Prostate gland (tissue), 2 donors: ENCODE data around the gene NLRP10. TPM values are rescaled to one million over a fixed set of nuclear protein-coding genes. Genes with fewer than 3 reads are reported as not detected.
A peak's percentile ranks its signal among the peaks of the same experiment; 100 is the strongest.
"Not testable (repeated sequence)": the region's sequence is repeated elsewhere in the genome, so short reads cannot be mapped to it uniquely, and the experiment has no call there.

Experiments used
- DNase-seq: peaks from one replicate; pipeline ENCODE4 v3.0.0-alpha.2; 2019; ENCODE audit warnings: low spot score
- H3K27ac ChIP-seq, 2 donors: fragments of 200-600 bp; sonication (generic); 2 replicates each; pipeline ENCODE4 v1.5.1; 2017 to 2019
- H3K27me3 ChIP-seq: fragments of 200-600 bp; sonication (generic); replicated peaks from 2 replicates; pipeline ENCODE4 v1.5.1; 2019; ENCODE audit not compliant: insufficient read depth
- H3K36me3 ChIP-seq, 2 donors: fragments of 200-600 bp; sonication (generic); 1 replicate in 1 of 2; 2 replicates in 1 of 2; pipeline versions ENCODE4 v1.5.1 to v1.8.1; 2017 to 2019
- H3K4me1 ChIP-seq: fragments of 200-600 bp; sonication (generic); replicated peaks from 2 replicates; pipeline ENCODE4 v1.5.1; 2019
- H3K4me3 ChIP-seq, 2 donors: fragments of 200-600 bp; sonication (generic); 2 replicates each; pipeline ENCODE4 v1.5.1; 2017 to 2019
- H3K9me3 ChIP-seq: fragments of 200-600 bp; sonication (generic); 2 replicates; pipeline ENCODE4 v1.5.1; 2017
- POLR2A ChIP-seq: fragments of 450-650 bp; IDR thresholded peaks from one replicate; pipeline ENCODE4 v1.6.1; 2016; ENCODE audit warnings: antibody characterized with exemption, mild to moderate bottlenecking
- POLR2AphosphoS5 ChIP-seq: sonication (generic); formaldehyde crosslinking; IDR thresholded peaks from one replicate; pipeline ENCODE4 v1.6.1; 2017; ENCODE audit warnings: antibody characterized with exemption
- WGBS: methylation state at CpG from one replicate; pipeline ENCODE4 v1.1.5; 2018; 5-methylcytosine and 5-hydroxymethylcytosine counted together
- intact Hi-C: fragments of 100-400 bp; cut with DNase I; formaldehyde crosslinking; loops from one replicate; pipeline ENCODE4 v1.14.2; 2022
- total RNA-seq, 2 donors: library from RNA; depleted of rRNA; stranded (reverse); fragments of >200 nt; gene quantifications; one replicate each; pipeline ENCODE4 v1.1.0, GENCODE V29; 2016
- TF ChIP-seq, protein P1 (sequence below), 4 experiments: fragments of 200-600 bp in 2 of 4; fragments of 450-650 bp in 2 of 4; sonication (generic) in 2 of 4; IDR thresholded peaks; 1 replicate in 3 of 4; 2 replicates in 1 of 4; pipeline ENCODE4 v1.5.1; 2016 to 2019; ENCODE audit warnings: antibody characterized with exemption in 4 of 4, mild to moderate bottlenecking in 2 of 4, moderate library complexity in 2 of 4

Gene NLRP10
- total RNA-seq, 2 donors from 2014 or later: not detected

DNA sequence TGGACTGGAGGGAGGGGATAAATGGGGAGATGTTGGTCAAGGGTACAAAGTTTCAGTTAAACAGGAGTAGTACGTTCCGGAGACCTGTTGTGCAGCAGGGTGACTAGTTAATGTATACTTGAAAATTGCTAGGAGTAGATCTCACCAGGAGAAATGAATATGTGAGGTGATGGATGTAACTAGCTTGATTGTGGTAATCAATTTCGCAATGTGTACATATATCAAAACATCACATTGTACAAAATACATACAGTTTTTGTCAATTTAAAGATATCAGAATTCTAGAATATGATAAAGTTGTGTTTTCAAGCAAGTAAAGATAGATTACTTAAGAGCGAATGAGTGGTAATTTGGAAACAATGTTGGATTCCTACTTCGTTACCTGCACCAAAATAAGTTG is 35.1 kb upstream of the NLRP10 start:
- H3K27ac ChIP-seq: no peak overlapping the region
- H3K4me1 ChIP-seq: no peaks in the 10 kb centered on the region
- TF ChIP-seq, protein P1, sequence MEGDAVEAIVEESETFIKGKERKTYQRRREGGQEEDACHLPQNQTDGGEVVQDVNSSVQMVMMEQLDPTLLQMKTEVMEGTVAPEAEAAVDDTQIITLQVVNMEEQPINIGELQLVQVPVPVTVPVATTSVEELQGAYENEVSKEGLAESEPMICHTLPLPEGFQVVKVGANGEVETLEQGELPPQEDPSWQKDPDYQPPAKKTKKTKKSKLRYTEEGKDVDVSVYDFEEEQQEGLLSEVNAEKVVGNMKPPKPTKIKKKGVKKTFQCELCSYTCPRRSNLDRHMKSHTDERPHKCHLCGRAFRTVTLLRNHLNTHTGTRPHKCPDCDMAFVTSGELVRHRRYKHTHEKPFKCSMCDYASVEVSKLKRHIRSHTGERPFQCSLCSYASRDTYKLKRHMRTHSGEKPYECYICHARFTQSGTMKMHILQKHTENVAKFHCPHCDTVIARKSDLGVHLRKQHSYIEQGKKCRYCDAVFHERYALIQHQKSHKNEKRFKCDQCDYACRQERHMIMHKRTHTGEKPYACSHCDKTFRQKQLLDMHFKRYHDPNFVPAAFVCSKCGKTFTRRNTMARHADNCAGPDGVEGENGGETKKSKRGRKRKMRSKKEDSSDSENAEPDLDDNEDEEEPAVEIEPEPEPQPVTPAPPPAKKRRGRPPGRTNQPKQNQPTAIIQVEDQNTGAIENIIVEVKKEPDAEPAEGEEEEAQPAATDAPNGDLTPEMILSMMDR (IDR thresholded peaks at IDR 0.05): no peak
- TF ChIP-seq POLR2AphosphoS5: no peak
- no peak for TF ChIP-seq POLR2A
- 78% methylated on average over 5 of the region's 5 CpGs for WGBS
- no peaks in the 10 kb centered on the region for H3K27me3 ChIP-seq
- peaks cover under 1 to 3% of the 10 kb centered on the region in 2 donors for H3K36me3 ChIP-seq
- H3K4me3 ChIP-seq: no peak overlapping the region
- intact Hi-C loops: no loop called here
- no peak for DNase-seq
- H3K9me3 ChIP-seq: no peaks in the 10 kb centered on the region

DNA sequence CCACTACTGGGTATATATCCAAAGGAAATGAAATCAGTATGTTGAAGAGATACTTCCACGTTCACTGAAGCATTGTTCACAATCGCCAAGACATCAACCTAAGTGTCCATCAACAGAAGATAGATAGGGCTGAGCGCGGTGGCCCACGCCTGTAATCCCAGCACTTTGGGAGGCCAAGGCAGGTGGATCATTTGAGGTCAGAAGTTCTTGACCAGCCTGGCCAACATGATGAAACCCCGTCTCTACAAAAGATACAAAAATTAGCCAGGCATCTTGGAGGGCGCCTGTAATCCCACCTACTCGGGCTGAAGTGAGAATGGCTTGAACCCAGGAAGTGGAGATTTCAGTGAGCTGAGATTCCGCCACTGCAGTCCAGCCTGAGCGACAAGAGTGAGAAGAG is 34.5 kb upstream of the NLRP10 start:
- no peaks in the 10 kb centered on the region for H3K4me1 ChIP-seq
- intact Hi-C loops: no loop called here
- no peak overlapping the region for H3K27ac ChIP-seq
- no peaks in the 10 kb centered on the region for H3K27me3 ChIP-seq
- TF ChIP-seq POLR2AphosphoS5: no peak
- TF ChIP-seq POLR2A: no peak
- TF ChIP-seq, protein P1 (IDR thresholded peaks at IDR 0.05): no peak
- no peaks in the 10 kb centered on the region for H3K9me3 ChIP-seq
- no peak overlapping the region for H3K4me3 ChIP-seq
- H3K36me3 ChIP-seq: peaks cover 6 to 7% of the 10 kb centered on the region in 2 donors
- DNase-seq: no peak
- WGBS: 90% methylated on average over 10 of the region's 10 CpGs

DNA sequence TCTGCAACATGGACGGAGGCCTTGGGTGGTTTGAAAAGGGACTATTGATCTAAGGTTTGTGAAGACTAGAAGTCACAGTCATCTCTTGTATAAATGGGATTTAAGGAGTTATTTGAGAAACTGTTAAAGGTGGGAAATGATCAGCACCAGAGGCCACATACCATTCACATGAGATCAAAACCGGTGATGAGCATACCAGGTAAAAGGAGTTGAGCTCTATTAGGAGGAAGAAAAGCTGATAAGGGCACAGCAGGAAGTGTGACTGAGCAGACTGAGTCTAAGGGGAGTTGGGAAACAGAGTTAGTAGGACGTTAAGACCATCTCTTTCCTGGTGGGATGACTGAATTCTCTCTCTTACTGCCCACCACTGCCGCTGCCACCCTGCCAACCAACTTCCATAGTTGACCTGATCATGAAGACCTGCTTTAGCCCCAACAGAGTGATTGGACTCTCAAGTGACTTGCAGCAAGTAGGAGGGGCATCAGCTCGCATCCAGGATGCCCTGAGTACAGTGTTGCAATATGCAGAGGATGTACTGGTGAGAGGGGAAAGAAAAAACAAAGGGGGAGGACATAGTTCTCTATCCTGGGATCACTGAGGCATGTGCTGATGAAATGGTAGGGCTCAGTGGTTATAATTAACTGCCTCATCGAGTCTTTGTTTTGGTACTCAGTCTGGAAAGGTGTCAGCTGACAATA is 29.5 kb upstream of the NLRP10 start:
- TF ChIP-seq POLR2A (no peak), POLR2AphosphoS5 (no peak)
- TF ChIP-seq, protein P1 (IDR thresholded peaks at IDR 0.05): no peak

DNA sequence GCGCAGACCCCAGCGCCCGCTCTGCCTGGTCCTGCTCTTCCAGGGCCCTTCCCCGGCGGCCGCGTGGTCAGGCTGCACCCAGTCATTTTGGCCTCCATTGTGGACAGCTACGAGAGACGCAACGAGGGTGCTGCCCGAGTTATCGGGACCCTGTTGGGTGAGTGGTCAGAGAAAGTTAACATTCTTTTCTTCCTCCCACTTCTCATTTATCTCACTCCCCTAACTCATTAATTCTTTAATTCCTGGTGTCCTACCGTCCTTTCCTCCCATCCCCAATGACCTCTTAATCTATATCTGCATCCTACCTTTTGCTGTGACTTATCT is 22.3 kb upstream of the NLRP10 start:
- peak overlapping the region in 1 of 2 donors; percentile 39 for H3K27ac ChIP-seq
- not testable (repeated sequence) for DNase-seq, H3K36me3 ChIP-seq, H3K9me3 ChIP-seq, H3K27me3 ChIP-seq
- peaks cover 13% of the 10 kb centered on the region for H3K4me1 ChIP-seq
- intact Hi-C loops: loop anchor here (2.0 kb wide), 1 partner anchor 95 kb away; no protein-coding TSS in a partner anchor
- peak overlapping the region; percentile 72 to 78 for H3K4me3 ChIP-seq
- 0% methylated on average over 8 of the region's 13 CpGs for WGBS

More for the DNA sequence above, 29.5 kb upstream of the NLRP10 start:
- no peak overlapping the region for H3K27ac ChIP-seq
- H3K4me1 ChIP-seq: no peaks in the 10 kb centered on the region
- peaks cover 12 to 13% of the 10 kb centered on the region in 2 donors for H3K36me3 ChIP-seq
- WGBS: 89% methylated on average over 6 of the region's 6 CpGs
- intact Hi-C loops: no loop called here
- no peaks in the 10 kb centered on the region for H3K27me3 ChIP-seq
- no peak for DNase-seq
- H3K9me3 ChIP-seq: no peaks in the 10 kb centered on the region
- no peak overlapping the region for H3K4me3 ChIP-seq

DNA sequence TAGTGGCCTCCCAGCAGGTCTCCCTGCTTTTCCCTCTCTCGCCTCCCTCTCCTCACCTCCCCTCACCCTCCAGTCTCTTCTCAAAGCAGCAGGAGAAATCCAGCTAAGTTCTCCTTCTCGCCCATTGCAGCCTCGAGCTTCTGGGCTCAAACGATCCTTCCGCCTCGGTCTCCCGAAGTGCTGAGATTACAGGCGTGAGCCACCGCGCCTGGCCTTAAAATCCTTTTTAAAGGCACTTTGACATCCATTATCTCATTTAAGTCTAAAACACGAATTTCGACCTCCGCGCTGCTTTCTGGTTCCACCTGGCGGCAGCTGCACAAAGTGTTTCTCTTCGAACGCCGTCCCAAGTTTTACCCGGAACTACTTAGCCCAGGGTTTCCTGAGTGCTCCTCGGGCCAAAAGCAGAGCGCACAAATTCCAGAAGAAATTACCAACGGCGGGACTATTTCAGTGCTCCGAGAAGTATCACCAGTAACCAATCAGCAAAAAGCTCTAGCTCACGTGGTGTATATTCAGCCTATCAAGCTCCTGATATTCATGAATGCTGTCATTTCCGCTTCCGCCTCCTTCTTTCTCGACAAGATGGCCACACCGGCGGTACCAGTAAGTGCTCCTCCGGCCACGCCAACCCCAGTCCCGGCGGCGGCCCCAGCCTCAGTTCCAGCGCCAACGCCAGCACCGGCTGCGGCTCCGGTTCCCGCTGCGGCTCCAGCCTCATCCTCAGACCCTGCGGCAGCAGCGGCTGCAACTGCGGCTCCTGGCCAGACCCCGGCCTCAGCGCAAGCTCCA is 21.7 kb upstream of the NLRP10 start, which contains the start of gene EIF3F:
EIF3F (plus strand) TSS at position 570 of the 792 bp plus-strand sequence; CDS start at position 586, 16 bp downstream.
- TF ChIP-seq POLR2A: peak; percentile 34
- peak; percentile 97 for TF ChIP-seq POLR2AphosphoS5
- TF ChIP-seq, protein P1 (IDR thresholded peaks at IDR 0.05): peak; percentile 72 to 97 (median 88)
- DNase-seq: peak; percentile 97
- Histone ChIP-seq H3K9me3 (no peaks in the 10 kb centered on the region), H3K27me3 (no peaks in the 10 kb centered on the region), H3K27ac (peak within 1 kb of the TSS; percentile 50 to 62), H3K36me3 (no peaks in the 10 kb centered on the region), H3K4me1 (peaks cover 13% of the 10 kb centered on the region), H3K4me3 (peak within 1 kb of the TSS; percentile 72 to 78)
- intact Hi-C loops: loop anchor here (2.0 kb wide), 1 partner anchor 94 kb away; no protein-coding TSS in a partner anchor
- WGBS: under 1% methylated on average over 42 of the region's 47 CpGs
